ENCODE results near the gene HTATIP2. TPM values are rescaled to one million over a fixed set of nuclear protein-coding genes. Genes with fewer than 3 reads are reported as not detected.
A peak's percentile ranks its signal among the peaks of the same experiment; 100 is the strongest.

HTATIP2 gene
- total and polyA plus RNA-seq, 8 donors: 9.6 to 29.1 (median 12.1) TPM

GRCh38 chr11:20353829-20354434 lies 9.6 kb upstream of the HTATIP2 start:
- TF ChIP-seq, protein P1, sequence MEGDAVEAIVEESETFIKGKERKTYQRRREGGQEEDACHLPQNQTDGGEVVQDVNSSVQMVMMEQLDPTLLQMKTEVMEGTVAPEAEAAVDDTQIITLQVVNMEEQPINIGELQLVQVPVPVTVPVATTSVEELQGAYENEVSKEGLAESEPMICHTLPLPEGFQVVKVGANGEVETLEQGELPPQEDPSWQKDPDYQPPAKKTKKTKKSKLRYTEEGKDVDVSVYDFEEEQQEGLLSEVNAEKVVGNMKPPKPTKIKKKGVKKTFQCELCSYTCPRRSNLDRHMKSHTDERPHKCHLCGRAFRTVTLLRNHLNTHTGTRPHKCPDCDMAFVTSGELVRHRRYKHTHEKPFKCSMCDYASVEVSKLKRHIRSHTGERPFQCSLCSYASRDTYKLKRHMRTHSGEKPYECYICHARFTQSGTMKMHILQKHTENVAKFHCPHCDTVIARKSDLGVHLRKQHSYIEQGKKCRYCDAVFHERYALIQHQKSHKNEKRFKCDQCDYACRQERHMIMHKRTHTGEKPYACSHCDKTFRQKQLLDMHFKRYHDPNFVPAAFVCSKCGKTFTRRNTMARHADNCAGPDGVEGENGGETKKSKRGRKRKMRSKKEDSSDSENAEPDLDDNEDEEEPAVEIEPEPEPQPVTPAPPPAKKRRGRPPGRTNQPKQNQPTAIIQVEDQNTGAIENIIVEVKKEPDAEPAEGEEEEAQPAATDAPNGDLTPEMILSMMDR (IDR thresholded peaks at IDR 0.05): peak; percentile 40 to 83 (median 68)
- no peaks in the 10 kb centered on the region for H3K36me3 ChIP-seq
- FAIRE-seq (no peak), DNase-seq (peak in 1 of 6 donors; percentile 32), ATAC-seq (peak; percentile 53 to 88 (median 86))
- intact Hi-C loops (cut with DNase I): loop anchor here in 1 of 3 donors (10.0 kb wide), 1 partner anchor 229 kb away; no protein-coding TSS in a partner anchor
- H3K9me3 ChIP-seq: no peaks in the 10 kb centered on the region
- no peaks in the 10 kb centered on the region for H3K4me1 ChIP-seq
- no peak overlapping the region for H3K4me3 ChIP-seq
- 7 to 11% methylated on average over 6 of the region's 6 CpGs for WGBS, 2 donors
- H3K27ac ChIP-seq: no peak overlapping the region
- no peaks in the 10 kb centered on the region for H3K27me3 ChIP-seq

- TF ChIP-seq, protein P1 (IDR thresholded peaks at IDR 0.05): peak; percentile 41 to 59 (median 46)
- WGBS, 2 donors: 15 to 17% methylated on average over 11 of the region's 12 CpGs
These were observed 8.0 kb upstream of the HTATIP2 start for GRCh38 chr11:20355221-20356219.

GRCh38 chr11:20357150-20357549 lies 6.4 kb upstream of the HTATIP2 start:
- no peak for DNase-seq
- ATAC-seq: no peak
- H3K4me1 ChIP-seq: no peaks in the 10 kb centered on the region
- H3K36me3 ChIP-seq: no peaks in the 10 kb centered on the region
- no peaks in the 10 kb centered on the region for H3K9me3 ChIP-seq
- no peaks in the 10 kb centered on the region for H3K27me3 ChIP-seq
- no peak for FAIRE-seq
- intact Hi-C loops (cut with DNase I): loop anchor here in 1 of 3 donors (10.0 kb wide), 1 partner anchor 232 kb away; no protein-coding TSS in a partner anchor
- TF ChIP-seq, protein P1 (IDR thresholded peaks at IDR 0.05): no peak
- H3K27ac ChIP-seq: no peak overlapping the region
- H3K4me3 ChIP-seq: no peak overlapping the region
- 23 to 33% methylated on average over 1 of the region's 1 CpG for WGBS, 2 donors

More at GRCh38 chr11:20355221-20356219, 8.0 kb upstream of the HTATIP2 start:
- intact Hi-C loops (cut with DNase I): loop anchor here in 1 of 3 donors (10.0 kb wide), 1 partner anchor 231 kb away; no protein-coding TSS in a partner anchor
- no peak overlapping the region for H3K27ac ChIP-seq
- H3K9me3 ChIP-seq: no peaks in the 10 kb centered on the region
- H3K4me3 ChIP-seq: no peak overlapping the region
- FAIRE-seq: no peak
- H3K36me3 ChIP-seq: no peaks in the 10 kb centered on the region
- no peaks in the 10 kb centered on the region for H3K27me3 ChIP-seq
- peak in 1 of 6 donors; percentile 43 for DNase-seq
- no peaks in the 10 kb centered on the region for H3K4me1 ChIP-seq
- peak; percentile 66 to 92 (median 88) for ATAC-seq

GRCh38 chr11:20360650-20361049 lies 2.9 kb upstream of the HTATIP2 start:
- Histone ChIP-seq H3K27ac (no peak overlapping the region), H3K36me3 (no peaks in the 10 kb centered on the region), H3K27me3 (no peaks in the 10 kb centered on the region), H3K4me1 (no peaks in the 10 kb centered on the region), H3K9me3 (no peaks in the 10 kb centered on the region), H3K4me3 (no peak overlapping the region)
- intact Hi-C loops (cut with DNase I): no loop called here
- ATAC-seq (peak in 2 of 4 donors; percentile 11 to 41), FAIRE-seq (no peak), DNase-seq (no peak)
- TF ChIP-seq, protein P1 (IDR thresholded peaks at IDR 0.05): no peak
- WGBS, 2 donors: 59 to 60% methylated on average over 7 of the region's 7 CpGs

Measured in pancreas (tissue), 10 donors.